ENCODE measurements around the gene TPST1. TPM values are rescaled to one million over a fixed set of nuclear protein-coding genes. Genes with fewer than 3 reads are reported as not detected.

Gene TPST1
- total RNA-seq, 1 experiment from 2014 or later = 15.0 TPM

GRCh38 chr7:66331883-66332282 is 126.7 kb downstream of the TPST1 start (continued):
- TF ChIP-seq STAT6 (CRISPR knock-in tag; conservative IDR thresholded peaks at IDR 0.05; ENCODE audit: low read depth) (no peak), TP53 (CRISPR knock-in tag; IDR thresholded peaks at IDR 0.05) (no peak), CREM (CRISPR knock-in tag; IDR thresholded peaks at IDR 0.05) (no peak), FOXJ3 (CRISPR knock-in tag; IDR thresholded peaks at IDR 0.05; ENCODE audit: borderline replicate concordance) (no peak)
- TF ChIP-seq, protein P1, sequence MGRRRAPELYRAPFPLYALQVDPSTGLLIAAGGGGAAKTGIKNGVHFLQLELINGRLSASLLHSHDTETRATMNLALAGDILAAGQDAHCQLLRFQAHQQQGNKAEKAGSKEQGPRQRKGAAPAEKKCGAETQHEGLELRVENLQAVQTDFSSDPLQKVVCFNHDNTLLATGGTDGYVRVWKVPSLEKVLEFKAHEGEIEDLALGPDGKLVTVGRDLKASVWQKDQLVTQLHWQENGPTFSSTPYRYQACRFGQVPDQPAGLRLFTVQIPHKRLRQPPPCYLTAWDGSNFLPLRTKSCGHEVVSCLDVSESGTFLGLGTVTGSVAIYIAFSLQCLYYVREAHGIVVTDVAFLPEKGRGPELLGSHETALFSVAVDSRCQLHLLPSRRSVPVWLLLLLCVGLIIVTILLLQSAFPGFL (CRISPR knock-in tag; IDR thresholded peaks at IDR 0.05; ENCODE audit: borderline replicate concordance) = no peak

GRCh38 chr7:66333443-66333842 is 128.3 kb downstream of the TPST1 start:
- Mint-ChIP-seq H3K27me3 (ENCODE audit: low read depth) (no peaks in the 10 kb centered on the region; the same call in 1 of the 2 replicates), H3K4me1 (no peaks in the 10 kb centered on the region), H3K4me3 (no peak overlapping the region), H3K9me3 (peaks cover 25% of the 10 kb centered on the region), H3K27ac (no peak overlapping the region), H3K36me3 (peaks cover 11% of the 10 kb centered on the region)
- ChIA-PET POLR2A (no interaction called here), CTCF (no interaction called here)
- DNase-seq (ENCODE audit: low spot score) = no peak
- TF ChIP-seq, protein P2, sequence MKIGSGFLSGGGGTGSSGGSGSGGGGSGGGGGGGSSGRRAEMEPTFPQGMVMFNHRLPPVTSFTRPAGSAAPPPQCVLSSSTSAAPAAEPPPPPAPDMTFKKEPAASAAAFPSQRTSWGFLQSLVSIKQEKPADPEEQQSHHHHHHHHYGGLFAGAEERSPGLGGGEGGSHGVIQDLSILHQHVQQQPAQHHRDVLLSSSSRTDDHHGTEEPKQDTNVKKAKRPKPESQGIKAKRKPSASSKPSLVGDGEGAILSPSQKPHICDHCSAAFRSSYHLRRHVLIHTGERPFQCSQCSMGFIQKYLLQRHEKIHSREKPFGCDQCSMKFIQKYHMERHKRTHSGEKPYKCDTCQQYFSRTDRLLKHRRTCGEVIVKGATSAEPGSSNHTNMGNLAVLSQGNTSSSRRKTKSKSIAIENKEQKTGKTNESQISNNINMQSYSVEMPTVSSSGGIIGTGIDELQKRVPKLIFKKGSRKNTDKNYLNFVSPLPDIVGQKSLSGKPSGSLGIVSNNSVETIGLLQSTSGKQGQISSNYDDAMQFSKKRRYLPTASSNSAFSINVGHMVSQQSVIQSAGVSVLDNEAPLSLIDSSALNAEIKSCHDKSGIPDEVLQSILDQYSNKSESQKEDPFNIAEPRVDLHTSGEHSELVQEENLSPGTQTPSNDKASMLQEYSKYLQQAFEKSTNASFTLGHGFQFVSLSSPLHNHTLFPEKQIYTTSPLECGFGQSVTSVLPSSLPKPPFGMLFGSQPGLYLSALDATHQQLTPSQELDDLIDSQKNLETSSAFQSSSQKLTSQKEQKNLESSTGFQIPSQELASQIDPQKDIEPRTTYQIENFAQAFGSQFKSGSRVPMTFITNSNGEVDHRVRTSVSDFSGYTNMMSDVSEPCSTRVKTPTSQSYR (CRISPR knock-in tag; IDR thresholded peaks at IDR 0.05) = no peak
- no peak for TF ChIP-seq TP53 (CRISPR knock-in tag; IDR thresholded peaks at IDR 0.05)
- TF ChIP-seq ZNF121 (CRISPR knock-in tag; IDR thresholded peaks at IDR 0.05) = no peak
- TF ChIP-seq RORB (CRISPR knock-in tag; IDR thresholded peaks at IDR 0.05) = no peak
- no peak for TF ChIP-seq ZBTB21 (CRISPR knock-in tag; IDR thresholded peaks at IDR 0.05; ENCODE audit: borderline replicate concordance)
- no peak for TF ChIP-seq FOXK1 (CRISPR knock-in tag; IDR thresholded peaks at IDR 0.05)
- TF ChIP-seq CTCF (IDR thresholded peaks at IDR 0.05) = no peak
- TF ChIP-seq KAT7 (CRISPR knock-in tag; IDR thresholded peaks at IDR 0.05; ENCODE audit: borderline replicate concordance) = no peak
- no peak for TF ChIP-seq EMX1 (CRISPR knock-in tag; IDR thresholded peaks at IDR 0.05)
- no peak for TF ChIP-seq ZNF416 (CRISPR knock-in tag; IDR thresholded peaks at IDR 0.05)
- TF ChIP-seq NFATC4 (CRISPR knock-in tag; IDR thresholded peaks at IDR 0.05) = no peak
- no peak for TF ChIP-seq ZNF317 (CRISPR knock-in tag; IDR thresholded peaks at IDR 0.05; ENCODE audit: borderline replicate concordance, low read depth)
- TF ChIP-seq SP1 (CRISPR knock-in tag; conservative IDR thresholded peaks at IDR 0.05) = no peak
- no peak for TF ChIP-seq ATF1 (CRISPR knock-in tag; IDR thresholded peaks at IDR 0.05)
- TF ChIP-seq MLX (CRISPR knock-in tag; IDR thresholded peaks at IDR 0.05) = no peak
- TF ChIP-seq E2F4 (CRISPR knock-in tag; IDR thresholded peaks at IDR 0.05; ENCODE audit: borderline replicate concordance, low read depth) = no peak
- TF ChIP-seq, protein P3, sequence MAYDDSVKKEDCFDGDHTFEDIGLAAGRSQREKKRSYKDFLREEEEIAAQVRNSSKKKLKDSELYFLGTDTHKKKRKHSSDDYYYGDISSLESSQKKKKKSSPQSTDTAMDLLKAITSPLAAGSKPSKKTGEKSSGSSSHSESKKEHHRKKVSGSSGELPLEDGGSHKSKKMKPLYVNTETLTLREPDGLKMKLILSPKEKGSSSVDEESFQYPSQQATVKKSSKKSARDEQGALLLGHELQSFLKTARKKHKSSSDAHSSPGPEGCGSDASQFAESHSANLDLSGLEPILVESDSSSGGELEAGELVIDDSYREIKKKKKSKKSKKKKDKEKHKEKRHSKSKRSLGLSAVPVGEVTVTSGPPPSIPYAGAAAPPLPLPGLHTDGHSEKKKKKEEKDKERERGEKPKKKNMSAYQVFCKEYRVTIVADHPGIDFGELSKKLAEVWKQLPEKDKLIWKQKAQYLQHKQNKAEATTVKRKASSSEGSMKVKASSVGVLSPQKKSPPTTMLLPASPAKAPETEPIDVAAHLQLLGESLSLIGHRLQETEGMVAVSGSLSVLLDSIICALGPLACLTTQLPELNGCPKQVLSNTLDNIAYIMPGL (CRISPR knock-in tag; IDR thresholded peaks at IDR 0.05) = no peak
- ATAC-seq = no peak
